Heart left ventricle (tissue), 13 donors: Measurements from ENCODE around the gene DDX43.

ENCODE experiments used
- POLR2A ChIP-seq, 2 donors: fragments of 450-650 bp; IDR thresholded peaks; one replicate each; pipeline ENCODE4 v1.6.1; 2017; ENCODE audit warnings: antibody characterized with exemption in 2 of 2, mild to moderate bottlenecking in 2 of 2, moderate library complexity in 2 of 2
- TF ChIP-seq, protein P1 (sequence below), 12 donors: fragments of 200-600 bp; sonication (generic) in 4 of 12; IDR thresholded peaks; one replicate each; pipeline versions ENCODE4 v1.5.0 to v1.8.0; 2018 to 2022; ENCODE audit warnings: antibody characterized with exemption in 12 of 12, mild to moderate bottlenecking in 5 of 12
- donor health status: ischemic (EF 13 %, LVEDD 7.1; RV severe dilation, severe dysfunction).
- donor health status: DM: no; HTN: yes; CAD: no.
- donor health status: DM: no; HTN: no; CAD: no.
- donor health status: ischemic (EF 25% LVEDD 6.9; RV normal size, moderate dysfunction).
- donor health status: ischemic (EF 25% LVEDD 5.7; RV mildly dilated, moderate dysfunction).
- donor health status: ischemic (EF 35%, LVEDD 5.7; RV mildly dilated, moderate dysfunction).
- donor health status: nonischemic (EF 11% LVEDD 7.7; RV severe dilation, severe dysfunction).
- donor health status: DM: yes; HTN: yes; CAD: no.
- donor health status: PGD.
- donor health status: ischemic (EF 29% LVEDD 5.4; RV normal size, mild dysfunction).
- donor health status: nonischemic (EF 23%, LVEDD 6.1; RV moderate dilation, normal function).

DNA sequence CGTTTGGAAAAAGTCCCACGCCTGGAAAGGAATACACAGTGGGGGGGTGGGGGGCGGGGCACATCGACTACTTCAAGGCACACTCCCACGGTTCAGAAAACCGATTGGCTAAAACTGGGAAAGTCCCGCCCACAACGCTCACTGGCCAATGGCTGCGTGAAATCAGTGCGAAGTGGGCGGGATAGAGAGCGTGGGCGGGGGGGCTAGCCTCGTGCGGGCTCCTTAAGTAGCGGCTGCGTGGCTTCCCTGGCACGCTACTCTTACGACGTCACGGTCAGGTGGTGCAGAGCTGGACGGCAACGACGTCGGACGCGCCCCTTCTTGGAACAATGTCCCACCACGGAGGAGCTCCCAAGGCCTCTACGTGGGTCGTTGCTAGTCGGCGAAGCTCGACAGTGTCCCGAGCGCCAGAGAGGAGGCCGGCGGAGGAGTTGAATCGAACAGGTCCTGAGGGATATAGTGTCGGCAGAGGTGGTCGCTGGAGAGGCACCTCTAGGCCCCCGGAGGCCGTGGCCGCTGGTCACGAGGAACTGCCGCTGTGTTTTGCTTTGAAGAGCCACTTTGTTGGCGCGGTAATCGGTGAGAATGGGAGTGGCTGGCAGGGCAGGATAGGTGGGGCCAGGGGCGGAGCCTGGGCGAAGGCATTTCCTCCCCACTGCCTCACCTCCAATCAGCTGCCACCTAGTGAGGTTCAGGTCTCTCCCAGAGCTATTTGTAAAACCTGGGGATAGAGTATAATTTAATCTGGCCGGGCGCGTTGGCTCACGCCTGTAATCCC, at the start of gene DDX43:
- TF ChIP-seq, protein P1, sequence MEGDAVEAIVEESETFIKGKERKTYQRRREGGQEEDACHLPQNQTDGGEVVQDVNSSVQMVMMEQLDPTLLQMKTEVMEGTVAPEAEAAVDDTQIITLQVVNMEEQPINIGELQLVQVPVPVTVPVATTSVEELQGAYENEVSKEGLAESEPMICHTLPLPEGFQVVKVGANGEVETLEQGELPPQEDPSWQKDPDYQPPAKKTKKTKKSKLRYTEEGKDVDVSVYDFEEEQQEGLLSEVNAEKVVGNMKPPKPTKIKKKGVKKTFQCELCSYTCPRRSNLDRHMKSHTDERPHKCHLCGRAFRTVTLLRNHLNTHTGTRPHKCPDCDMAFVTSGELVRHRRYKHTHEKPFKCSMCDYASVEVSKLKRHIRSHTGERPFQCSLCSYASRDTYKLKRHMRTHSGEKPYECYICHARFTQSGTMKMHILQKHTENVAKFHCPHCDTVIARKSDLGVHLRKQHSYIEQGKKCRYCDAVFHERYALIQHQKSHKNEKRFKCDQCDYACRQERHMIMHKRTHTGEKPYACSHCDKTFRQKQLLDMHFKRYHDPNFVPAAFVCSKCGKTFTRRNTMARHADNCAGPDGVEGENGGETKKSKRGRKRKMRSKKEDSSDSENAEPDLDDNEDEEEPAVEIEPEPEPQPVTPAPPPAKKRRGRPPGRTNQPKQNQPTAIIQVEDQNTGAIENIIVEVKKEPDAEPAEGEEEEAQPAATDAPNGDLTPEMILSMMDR (IDR thresholded peaks at IDR 0.05) = no peak
- TF ChIP-seq POLR2A (IDR thresholded peaks at IDR 0.05) = no peak
